HT1080 (cell line): Measurements from ENCODE around the gene MEP1B. TPM values are rescaled to one million over a fixed set of nuclear protein-coding genes. Genes with fewer than 3 reads are reported as not detected.
"Not testable (repeated sequence)": the region's sequence is repeated elsewhere in the genome, so short reads cannot be mapped to it uniquely, and the experiment has no call there.

Experiments used
- DNase-seq: peaks from one replicate; pipeline ENCODE4 v3.0.0-alpha.2; 2015; ENCODE audit warnings: low read depth
- polyA plus RNA-seq, 2 experiments: library from polyadenylated mRNA; depleted of rRNA; stranded (reverse); fragments of >200 nt; gene quantifications; 2 replicates each; pipeline ENCODE4 v1.2.3, GENCODE V29; 2015
- total RNA-seq: library from RNA; depleted of rRNA; stranded (reverse); fragments of >200 nt; shearing (Covaris generic); gene quantifications from 2 replicates; pipeline ENCODE4 v1.2.3, GENCODE V29; 2014; rRNA removed

Gene MEP1B
- total RNA-seq = not detected in 2 replicates
- 0.05 TPM in 1 of 2 replicates, not detected in the other for polyA plus RNA-seq (2015; cell fraction: cytosol; rRNA removed)
- 0.22 TPM in 1 of 2 replicates, not detected in the other for polyA plus RNA-seq (2015; cell fraction: nucleus; rRNA removed)

DNA sequence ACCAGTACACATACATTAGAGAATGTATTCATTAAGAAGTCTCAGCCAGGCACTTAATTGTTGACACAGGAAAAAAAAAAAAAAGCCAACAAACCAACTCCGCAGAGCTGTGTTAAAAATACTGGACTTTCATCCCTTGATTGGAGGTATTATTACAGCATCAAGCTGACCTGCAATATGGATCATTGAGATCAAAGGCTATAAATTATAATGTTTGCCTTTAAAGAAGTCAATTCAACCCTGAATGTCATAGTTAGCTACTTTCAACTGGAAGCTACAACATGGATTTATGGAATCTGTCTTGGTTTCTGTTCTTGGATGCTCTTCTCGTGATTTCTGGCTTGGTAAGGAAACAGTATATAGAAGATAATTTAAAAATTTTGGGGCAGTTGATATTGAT lies at the start of gene MEP1B:
Gene MEP1B, plus strand, starts transcription at position 250 of the 400 bp plus-strand sequence. Its CDS starts 32 bp downstream, at position 282.
- no peak for DNase-seq

GRCh38 chr18:32148185-32148870 lies 41.5 kb upstream of the MEP1B start:
- no peak for DNase-seq

- DNase-seq = no peak
Observed at GRCh38 chr18:32152705-32153448, 37.0 kb upstream of the MEP1B start.

- DNase-seq = no peak
Observed at GRCh38 chr18:32156855-32157254, 33.0 kb upstream of the MEP1B start.

DNA sequence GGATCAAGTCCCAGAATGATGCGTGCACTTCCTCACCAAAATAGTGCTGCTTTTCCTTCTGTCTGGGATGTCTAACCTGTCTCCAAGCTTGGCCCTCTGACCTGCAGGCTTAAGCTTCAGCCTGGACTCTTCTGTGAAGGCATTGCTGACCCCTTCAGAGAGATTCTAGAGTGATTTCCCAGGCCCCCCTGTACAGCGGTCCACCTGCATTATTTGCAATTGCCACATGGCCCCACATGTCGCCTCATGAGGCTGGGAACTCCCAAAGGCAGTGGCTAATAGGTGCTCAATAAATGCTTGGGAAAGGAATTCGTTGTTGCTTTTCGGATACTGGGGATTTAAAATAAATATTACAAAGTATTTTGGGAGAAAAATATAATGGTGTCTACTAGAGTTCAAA lies 32.3 kb upstream of the MEP1B start:
- DNase-seq = no peak

GRCh38 chr18:32158108-32158624 lies 31.7 kb upstream of the MEP1B start:
- peak; percentile 84 for DNase-seq

GRCh38 chr18:32158631-32159030 lies 31.2 kb upstream of the MEP1B start:
- not testable (repeated sequence) for DNase-seq

GRCh38 chr18:32160547-32160946 lies 29.3 kb upstream of the MEP1B start:
- no peak for DNase-seq

- DNase-seq = no peak
Observed at GRCh38 chr18:32167980-32168730, 21.7 kb upstream of the MEP1B start.

- no peak for DNase-seq
Observed at GRCh38 chr18:32173654-32174053, 16.2 kb upstream of the MEP1B start.

- DNase-seq = no peak
Observed at GRCh38 chr18:32174719-32175118, 15.1 kb upstream of the MEP1B start.

DNA sequence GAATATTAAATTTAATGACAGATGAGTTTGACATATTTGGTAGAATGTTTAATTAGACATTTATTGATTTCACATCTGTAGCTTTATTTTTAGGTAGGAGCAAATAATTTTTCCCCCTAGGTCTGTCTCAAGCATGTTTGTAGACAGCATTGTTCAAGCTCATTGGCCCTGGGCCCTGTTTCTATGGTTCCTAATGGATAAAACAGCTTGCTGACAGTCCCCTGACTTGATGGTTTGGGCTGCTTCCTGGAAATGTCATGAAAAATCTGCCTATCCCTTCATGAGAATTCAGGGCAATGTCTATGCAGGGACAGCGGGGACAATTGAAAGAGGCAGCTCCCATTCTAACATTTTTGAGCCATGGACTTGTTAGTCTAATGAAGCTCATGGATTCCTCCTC lies 14.6 kb upstream of the MEP1B start:
- DNase-seq = no peak

GRCh38 chr18:32176745-32177144 lies 13.1 kb upstream of the MEP1B start:
- DNase-seq = not testable (repeated sequence)

DNA sequence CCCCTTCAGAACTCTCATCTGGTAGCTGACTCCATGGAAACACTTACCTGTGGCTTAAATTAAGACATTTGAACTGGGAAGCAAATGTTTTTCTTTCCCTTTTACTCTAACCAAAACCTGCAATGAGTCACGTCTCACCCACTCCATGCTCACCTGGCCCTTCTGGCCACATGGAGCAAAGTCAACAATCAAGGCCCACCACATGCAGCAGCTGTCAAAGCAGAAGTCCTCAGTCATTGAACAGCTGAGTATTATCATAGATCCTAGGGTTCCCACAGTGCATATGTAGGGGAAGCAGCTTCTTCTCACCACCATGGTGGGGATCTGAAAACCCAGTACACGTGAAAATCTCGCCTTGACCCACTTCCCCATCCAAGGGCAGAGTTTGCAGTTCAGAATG lies 12.3 kb upstream of the MEP1B start:
- no peak for DNase-seq

- DNase-seq = no peak
Observed at GRCh38 chr18:32183503-32183902, 6.3 kb upstream of the MEP1B start.

DNA sequence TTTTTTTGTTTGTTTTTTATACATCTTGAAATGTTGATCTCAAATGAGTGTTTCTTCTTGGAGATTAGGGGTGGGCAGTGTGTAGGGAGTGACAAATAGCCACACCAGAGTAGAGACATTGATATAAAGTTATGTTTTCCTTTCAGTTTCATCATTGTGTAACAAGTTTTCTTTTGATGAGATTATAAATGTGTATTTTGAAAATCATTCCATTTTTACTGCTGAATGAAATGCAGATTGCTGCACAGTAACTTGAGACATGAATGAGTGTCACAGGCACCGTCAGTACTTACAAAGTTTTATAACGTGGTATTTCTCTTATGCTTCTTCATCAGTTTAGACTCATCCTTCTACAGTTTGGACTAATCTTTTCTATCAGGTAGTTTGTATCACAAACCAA lies 370 bp downstream of the MEP1B start:
- DNase-seq = no peak

DNA sequence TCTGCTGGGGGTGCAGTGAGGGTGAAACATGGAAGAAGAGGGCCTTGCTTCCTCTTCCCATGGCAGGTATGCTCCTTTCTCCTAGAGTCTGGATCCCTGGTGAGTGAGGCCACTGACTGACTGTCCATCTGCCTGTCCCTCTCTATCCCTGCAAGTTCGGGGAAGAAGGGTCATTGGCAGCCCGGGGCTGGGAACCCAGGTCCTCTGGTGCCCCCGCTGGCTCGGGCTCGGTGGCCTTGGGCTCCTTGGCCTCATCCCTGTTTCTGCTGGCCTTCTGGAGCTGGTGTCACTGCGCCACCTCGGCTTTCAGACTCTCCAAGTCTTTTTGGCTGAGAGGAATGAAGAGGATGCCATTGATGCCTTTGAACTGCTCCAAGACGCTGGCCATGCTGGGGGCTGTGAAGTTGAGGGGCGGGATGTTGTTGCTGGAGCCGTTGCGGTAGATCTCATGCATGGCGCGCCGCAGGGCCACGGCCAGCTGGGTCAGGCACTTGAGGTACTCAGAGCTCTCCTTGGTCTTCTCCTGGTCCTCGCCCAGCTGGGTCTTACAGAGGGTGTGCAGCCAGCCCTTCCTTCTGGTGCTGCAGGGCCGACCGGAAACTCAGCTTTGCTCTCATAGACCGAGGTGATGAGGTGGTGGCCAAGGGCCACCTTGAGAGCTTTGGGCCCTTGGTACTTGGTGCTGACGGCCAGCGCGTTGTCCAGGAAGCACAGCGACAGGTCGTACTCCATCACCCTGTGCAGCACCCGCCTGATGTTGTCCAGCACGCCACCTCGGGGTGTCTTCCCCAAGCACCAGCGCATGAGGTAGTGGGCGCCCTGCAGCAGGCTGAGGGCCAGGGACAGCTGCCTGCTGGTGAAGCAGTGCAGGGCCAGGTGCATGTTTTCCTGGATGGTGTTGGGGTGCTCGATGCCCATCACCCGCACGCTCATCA lies 6.3 kb downstream of the MEP1B start:
- no peak for DNase-seq

DNA sequence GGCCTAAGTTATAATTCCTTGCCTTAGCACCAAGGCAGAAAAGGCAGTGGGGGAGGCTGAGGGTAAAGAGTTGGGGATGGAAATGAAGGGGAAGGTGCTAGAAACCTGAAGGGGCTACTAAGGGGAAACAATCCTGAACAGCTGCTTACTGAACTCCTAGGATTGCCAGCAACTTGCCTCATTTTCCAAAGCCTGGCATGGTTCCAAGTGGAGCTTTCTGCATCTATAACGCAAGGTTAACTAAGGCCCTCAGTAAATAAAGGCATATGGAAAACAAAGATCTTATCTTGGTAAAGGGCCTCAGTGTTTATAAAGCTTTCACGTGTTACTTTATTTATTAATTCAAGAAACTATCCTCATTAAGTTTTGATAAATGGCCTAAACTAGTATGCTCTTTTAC lies 10.9 kb downstream of the MEP1B start:
- DNase-seq = no peak

DNA sequence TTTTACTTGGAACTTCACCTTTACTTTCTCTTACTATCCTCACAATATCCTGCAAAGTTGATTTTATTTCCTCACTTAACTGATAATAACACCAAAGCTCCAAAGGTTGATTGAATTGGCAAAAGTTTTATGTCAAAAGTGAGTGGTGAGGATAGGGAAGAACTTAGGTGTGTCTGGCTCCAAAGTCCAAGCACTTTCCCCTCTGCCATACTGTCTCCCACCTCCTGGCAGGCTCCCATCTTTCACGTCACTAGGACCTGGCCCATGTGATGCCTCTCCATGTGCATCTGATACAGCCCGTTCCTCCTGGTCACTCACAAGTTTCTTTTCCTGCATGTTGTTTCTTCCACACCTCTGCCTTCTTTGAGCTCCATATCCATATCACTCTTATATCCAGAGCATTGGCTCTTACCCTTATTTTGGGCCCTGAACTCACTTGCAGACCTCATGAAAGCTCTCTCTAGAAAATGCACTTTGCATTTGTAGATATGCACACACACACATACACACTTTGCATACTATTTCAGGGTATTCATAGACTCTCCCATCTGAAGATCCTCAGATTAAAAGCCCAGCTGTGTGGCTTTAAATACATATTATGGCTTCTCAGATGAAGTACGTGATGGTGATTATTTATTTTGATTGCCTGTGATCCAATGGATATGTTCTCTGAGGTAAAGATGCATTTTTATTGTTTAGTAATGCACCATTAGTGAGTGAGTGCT lies 12.3 kb downstream of the MEP1B start:
- no peak for DNase-seq

DNA sequence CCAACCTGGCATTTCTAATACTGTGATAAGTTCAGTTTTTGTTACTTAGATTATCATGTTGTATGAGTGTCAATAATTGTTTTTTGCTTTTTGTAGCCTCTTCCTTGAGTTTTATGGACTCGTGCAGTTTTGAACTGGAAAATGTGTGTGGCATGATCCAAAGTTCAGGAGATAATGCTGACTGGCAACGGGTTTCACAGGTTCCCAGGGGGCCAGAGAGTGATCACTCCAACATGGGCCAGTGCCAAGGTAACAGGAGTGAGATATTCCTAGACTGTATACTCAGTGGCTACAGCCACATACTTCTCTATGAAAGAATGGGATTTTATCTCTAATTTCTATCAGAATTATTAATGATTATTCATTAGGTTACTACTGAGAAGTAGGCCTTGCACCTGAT lies 18.2 kb downstream of the MEP1B start:
- no peak for DNase-seq
